GM19395 (cell line): ENCODE results near the gene UBXN11.
"Not testable (repeated sequence)": the region's sequence is repeated elsewhere in the genome, so short reads cannot be mapped to it uniquely, and the experiment has no call there.

Experiments used
- ATAC-seq: cut with Tn5 transposase; IDR thresholded peaks from one replicate; pipeline ENCODE4 v1.9.1; 2021; ENCODE audit warnings: mild to moderate bottlenecking, moderate library complexity; ENCODE audit not compliant: unreplicated experiment

UBXN11 gene

GRCh38 chr1:26307363-26307781 lies 936 bp upstream of the UBXN11 start:
- peak; percentile 30 for ATAC-seq

GRCh38 chr1:26305667-26306289 lies 658 bp downstream of the UBXN11 start:
- no peak for ATAC-seq

- ATAC-seq, result no peak
These were observed 3.6 kb downstream of the UBXN11 start for GRCh38 chr1:26302733-26303405.

GRCh38 chr1:26300578-26301275 lies 5.7 kb downstream of the UBXN11 start:
- ATAC-seq, result no peak

- no peak for ATAC-seq
These were observed 8.7 kb downstream of the UBXN11 start for GRCh38 chr1:26297791-26298124.

GRCh38 chr1:26297057-26297790 lies 9.2 kb downstream of the UBXN11 start:
- no peak for ATAC-seq

GRCh38 chr1:26296340-26297056 lies 9.9 kb downstream of the UBXN11 start:
- ATAC-seq, result no peak

- ATAC-seq, result no peak
These were observed 11.0 kb downstream of the UBXN11 start for GRCh38 chr1:26295194-26296138.

GRCh38 chr1:26293911-26294463 lies 12.4 kb downstream of the UBXN11 start:
- no peak for ATAC-seq

GRCh38 chr1:26292735-26293134 lies 13.7 kb downstream of the UBXN11 start:
- not testable (repeated sequence) for ATAC-seq

- ATAC-seq, result no peak
These were observed 14.5 kb downstream of the UBXN11 start for GRCh38 chr1:26291939-26292338.

GRCh38 chr1:26291433-26291832 lies 15.0 kb downstream of the UBXN11 start:
- no peak for ATAC-seq

GRCh38 chr1:26290882-26291261 lies 15.6 kb downstream of the UBXN11 start:
- ATAC-seq, result no peak

- no peak for ATAC-seq
These were observed 16.1 kb downstream of the UBXN11 start for GRCh38 chr1:26290122-26290881.

GRCh38 chr1:26289158-26290059 lies 17.0 kb downstream of the UBXN11 start:
- no peak for ATAC-seq

- ATAC-seq, result no peak
These were observed 18.0 kb downstream of the UBXN11 start for GRCh38 chr1:26288311-26288941.

GRCh38 chr1:26287811-26288210 lies 18.6 kb downstream of the UBXN11 start:
- ATAC-seq, result no peak
